Dedifferentiated amniotic fluid mesenchymal stem cell (primary cell): Measurements from ENCODE around the gene CAMK1D.
"Not testable (repeated sequence)": the region's sequence is repeated elsewhere in the genome, so short reads cannot be mapped to it uniquely, and the experiment has no call there.

Experiments used
- DNase-seq: peaks from one replicate; pipeline ENCODE4 v3.0.0-alpha.2; 2016; ENCODE audit errors: extremely low spot score

The CAMK1D gene

DNA sequence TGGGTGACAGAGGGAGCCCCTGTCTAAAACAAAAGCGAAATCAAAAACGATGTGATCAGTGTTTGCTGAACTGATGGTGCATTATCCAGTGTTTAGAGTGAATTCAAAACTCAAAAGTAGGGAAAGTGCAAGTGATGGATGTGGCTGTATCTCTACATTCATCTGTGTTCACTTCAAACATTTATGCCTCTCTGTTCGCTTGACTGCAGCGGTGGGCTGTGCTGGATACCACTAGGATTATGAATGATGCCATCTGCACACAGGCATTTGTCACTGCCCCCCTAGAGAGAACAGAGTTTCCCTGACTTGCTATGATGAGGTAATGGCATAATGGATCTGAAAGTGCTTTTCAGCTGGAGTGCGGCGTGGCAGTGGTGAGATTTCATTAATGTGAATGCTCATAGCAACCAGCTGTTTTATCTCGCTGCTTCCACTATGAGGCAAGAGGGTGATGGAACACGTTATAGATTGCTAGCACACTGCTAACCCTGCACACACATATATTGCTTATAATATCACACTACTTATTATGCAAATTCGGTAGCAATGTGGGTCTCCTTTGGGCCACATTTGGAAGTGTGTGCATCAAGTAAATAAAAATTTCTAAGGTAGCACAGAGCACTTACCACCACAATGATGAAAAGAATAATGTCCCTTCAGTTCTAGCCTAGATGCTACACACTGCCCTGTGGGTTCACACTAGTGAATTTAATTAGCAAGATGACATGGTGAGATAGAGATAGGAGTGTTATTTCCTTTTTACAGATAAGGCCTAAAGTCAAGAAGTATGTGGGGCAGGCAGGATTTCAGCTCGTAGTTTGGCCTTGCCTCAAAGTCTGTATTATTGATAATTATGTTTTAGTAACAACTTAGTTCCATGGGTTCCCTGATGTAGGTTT, 164.7 kb downstream of the CAMK1D start:
- DNase-seq, result no peak

- no peak for DNase-seq
Measured at GRCh38 chr10:12518024-12518423, 168.7 kb downstream of the CAMK1D start.

GRCh38 chr10:12521423-12521822, 172.1 kb downstream of the CAMK1D start:
- no peak for DNase-seq

DNA sequence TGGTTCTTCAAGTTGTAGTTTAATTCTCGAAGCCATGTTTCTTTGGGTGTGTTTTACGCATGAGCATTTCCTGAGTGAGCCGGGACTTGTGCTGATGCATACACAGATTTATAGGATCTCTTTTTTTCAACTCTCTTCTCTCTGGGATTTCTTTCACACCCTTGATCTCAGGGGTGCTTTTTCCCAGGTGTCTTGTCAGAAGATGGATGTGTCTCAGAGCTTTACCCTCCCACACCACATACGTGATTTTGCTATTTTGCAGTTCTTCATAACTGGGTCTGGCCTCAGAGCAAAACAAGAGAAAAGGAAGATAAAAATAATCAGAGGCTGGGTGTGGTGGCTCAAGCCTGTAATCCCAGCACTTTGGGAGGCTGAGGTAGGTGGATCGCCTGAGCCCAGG, 177.0 kb downstream of the CAMK1D start:
- no peak for DNase-seq

- DNase-seq, result no peak
Measured at GRCh38 chr10:12529976-12530375, 180.6 kb downstream of the CAMK1D start.

- no peak for DNase-seq
Measured at GRCh38 chr10:12531305-12532220, 182.2 kb downstream of the CAMK1D start.

- no peak for DNase-seq
Measured at GRCh38 chr10:12533151-12533550, 183.8 kb downstream of the CAMK1D start.

GRCh38 chr10:12533723-12534122, 184.4 kb downstream of the CAMK1D start:
- DNase-seq, result no peak

DNA sequence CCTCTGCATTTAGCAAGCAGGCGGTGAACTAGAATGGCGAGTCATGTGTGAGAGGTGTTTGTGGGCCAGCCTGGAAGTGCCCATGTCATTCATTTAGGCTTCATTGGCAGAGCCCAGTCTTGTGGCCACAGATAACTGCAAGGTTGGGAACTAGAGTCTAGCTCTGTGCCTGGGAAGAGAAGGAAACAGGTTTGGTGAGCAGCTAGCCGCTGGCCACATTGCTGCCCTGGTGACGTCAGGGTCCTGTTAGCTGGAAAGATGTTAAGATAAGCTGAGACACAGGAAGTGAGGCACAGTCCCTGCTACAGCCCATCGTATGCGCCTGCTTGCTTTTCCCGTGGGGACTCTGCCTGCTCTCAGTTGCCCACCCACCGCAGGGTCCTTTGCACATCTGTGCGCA, 185.5 kb downstream of the CAMK1D start:
- DNase-seq, result no peak

GRCh38 chr10:12535656-12536055, 186.3 kb downstream of the CAMK1D start:
- DNase-seq, result no peak

DNA sequence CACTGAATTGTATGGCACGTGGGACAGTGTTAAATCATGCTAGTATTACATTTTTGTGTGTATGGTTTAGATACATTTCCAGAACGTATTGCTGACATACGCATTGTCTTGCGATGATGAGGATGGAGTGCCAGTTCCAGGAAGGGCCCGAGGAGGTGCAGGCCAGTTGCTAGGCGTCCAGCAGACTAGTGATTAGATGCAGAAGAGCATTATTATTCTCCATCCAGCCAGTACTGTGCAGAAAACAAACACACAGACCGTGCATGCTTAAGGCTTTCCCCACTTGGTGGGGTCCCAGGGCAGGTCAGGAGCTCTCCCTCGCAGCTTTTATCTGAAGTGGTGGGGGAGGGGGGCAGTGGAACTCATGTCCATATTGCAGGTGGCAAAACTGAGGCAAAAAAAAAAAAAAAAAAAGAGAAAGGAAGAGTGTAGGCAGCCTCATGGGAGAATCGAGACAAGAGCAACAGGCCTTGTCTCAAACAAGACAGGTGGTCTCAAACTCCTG, 189.2 kb downstream of the CAMK1D start:
- no peak for DNase-seq

DNA sequence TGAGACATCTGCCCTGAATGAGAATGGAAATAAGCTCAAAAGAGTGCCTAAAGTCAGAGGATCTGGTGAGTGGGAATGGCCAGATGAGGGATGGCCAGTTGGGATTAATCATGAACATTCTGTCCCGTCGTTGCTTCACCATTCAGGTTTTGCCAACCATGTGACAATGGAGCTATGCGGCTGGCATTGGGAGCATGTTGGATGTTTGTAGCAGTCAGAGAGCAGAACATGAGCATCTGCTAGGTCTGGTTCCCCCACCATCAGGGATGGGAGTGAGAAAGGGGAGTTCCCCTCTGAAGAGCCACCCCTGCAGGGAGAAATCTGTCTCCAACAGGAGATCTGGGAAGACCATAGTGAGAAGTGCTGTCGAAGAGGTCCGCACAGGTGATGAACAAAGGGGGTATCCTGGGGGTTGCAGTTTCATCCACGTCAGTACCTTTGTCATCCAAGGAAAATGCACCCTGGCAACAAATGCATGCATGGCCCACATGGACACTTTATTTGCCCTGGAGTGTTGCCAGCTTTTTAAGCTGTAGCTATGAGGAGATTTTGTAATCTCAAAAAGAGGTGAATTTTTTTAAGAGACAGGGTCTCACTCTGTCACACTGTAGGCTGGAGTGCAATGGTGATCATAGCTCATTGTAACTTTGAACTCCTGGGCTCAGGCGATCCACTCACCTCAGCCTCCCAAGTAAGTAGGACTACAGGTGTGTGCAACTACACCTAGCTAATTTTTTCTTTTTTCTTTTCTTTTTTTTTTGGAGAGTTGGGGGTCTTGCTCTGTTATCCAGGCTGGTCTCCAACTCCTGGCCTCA, 190.2 kb downstream of the CAMK1D start:
- no peak for DNase-seq

- DNase-seq, result peak; percentile 47
Measured at GRCh38 chr10:12540341-12540781, 191.0 kb downstream of the CAMK1D start.

DNA sequence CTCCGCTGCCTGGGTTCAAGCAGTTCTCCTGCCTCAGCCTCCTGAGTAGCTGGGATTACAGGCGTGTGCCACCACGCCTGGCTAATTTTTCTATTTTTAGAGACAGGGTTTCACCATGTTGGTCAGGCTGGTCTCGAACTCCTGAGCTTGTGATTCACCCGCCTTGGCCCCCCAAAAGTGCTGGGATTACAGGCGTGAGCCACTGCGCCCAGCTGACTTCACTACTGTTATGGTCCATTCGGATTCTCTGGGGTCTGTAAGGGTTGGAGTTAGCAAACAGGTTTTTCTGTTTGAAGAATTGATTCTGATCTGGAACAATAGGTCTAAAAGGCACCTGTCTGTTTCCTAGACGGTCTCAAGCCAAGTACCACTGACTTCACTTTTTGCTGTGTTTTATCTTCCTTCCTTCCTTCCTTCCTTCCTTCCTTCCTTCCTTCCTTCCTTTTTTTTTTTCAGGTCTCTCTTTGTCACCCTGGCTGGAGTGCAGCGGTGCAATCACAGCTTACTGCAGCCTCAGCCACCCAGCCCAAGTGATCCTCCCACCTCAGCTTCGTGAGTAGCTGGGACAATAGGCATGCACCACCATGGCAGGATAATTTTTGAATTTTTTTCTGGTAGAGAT, 192.2 kb downstream of the CAMK1D start:
- no peak for DNase-seq

DNA sequence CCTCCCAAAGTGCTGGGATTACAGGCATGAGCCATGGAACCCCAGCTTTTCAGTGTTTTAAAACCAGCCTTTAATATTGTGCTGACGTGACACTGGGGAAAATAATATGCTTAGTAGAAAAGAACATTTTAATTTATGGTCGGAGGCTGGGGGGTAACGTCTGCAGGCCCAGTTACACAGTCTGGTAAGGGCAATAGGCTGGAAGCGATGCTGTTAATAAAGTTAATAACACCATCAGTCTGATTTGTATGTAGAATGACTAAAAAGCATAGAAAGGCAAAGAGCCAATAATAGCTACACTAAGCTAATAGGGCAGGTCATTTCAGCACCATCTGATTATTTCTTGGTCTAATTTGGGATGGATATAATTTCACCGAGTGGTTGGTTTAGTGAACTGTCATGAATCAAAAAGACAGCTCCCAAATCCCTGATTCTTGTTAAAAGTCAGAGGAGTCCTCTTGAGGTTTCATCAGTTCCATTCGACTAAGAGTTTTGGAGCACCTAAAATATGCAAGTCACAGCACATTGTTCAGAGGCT, 192.9 kb downstream of the CAMK1D start:
- DNase-seq, result no peak

GRCh38 chr10:12543589-12543988, 194.2 kb downstream of the CAMK1D start:
- DNase-seq, result no peak

- DNase-seq, result not testable (repeated sequence)
Measured at GRCh38 chr10:12546160-12546802, 196.9 kb downstream of the CAMK1D start.

DNA sequence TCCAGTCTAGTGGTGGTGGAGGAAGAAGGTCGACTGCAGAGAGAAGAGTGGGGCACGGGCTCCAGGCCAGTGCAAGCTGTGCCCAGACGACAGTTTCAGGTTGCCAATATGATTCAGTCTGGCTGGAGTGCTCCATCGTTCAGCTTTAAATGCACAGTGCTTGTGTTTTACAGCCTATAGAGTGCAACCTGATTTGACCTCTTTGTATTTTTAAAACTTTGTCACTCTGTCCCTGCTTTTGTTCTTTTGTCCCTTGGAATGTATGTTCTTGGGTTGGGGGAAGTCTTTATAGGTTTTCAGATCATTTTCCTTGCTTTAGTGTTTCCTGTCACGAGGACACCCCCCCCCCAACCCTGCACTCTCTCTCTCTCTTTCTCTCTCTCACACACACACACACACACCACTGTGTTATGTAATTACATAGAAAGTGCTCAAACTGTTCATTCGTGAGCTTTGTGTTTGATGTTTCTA, 198.0 kb downstream of the CAMK1D start:
- DNase-seq, result no peak

DNA sequence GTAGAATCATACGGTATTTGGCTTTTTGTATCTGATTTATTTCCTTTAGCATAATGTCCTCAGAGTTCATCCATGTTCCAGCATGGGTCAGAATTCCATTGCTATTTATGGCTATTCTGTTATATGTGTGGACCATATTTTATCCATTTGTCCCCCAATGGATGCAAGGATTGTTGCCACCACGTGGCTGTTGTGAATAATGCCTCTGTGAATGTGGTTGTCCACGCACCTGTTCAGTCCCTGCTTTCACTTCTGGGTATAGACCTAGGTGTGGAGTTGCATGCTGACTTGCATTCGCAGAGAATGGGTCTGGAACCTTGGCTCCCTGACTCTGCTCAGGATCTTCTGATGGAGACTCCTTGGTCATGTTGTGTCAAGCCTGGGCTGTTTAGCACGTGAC, 199.9 kb downstream of the CAMK1D start:
- DNase-seq, result no peak

DNA sequence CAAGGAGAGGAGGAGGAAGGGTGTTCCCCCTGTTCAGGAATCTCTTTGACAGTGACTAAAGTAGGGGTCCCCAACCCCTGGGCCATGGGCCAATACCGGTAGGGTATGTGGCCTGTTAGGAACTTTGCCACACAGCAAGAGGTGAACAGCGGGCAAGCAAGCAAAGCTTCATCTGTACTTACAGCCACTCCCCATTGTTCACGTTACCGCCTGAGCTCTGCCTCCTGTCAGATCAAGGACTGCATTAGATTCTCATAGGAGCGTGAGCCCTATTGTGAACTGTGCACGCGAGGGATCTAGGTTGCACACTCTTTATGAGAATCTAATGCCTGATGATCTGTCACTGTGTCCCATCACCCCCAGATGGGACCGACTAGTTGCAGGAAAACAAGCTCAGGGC, 201.6 kb downstream of the CAMK1D start:
- no peak for DNase-seq
